ENCODE results near the gene NCAM1. TPM values are rescaled to one million over a fixed set of nuclear protein-coding genes. Genes with fewer than 3 reads are reported as not detected.

The NCAM1 gene
- total RNA-seq, 1 donor from 2014 or later, result 76.7 TPM

- TF ChIP-seq CTCF (conservative IDR thresholded peaks at IDR 0.05), result no peak
- Mint-ChIP-seq H3K4me1 (no peaks in the 10 kb centered on the region), H3K4me3 (no peak overlapping the region), H3K27ac (ENCODE audit: unreplicated experiment) (no peak overlapping the region), H3K9me3 (no peaks in the 10 kb centered on the region), H3K27me3 (ENCODE audit: low read depth) (no peaks in the 10 kb centered on the region), H3K36me3 (ENCODE audit: low read depth) (peaks cover 3% of the 10 kb centered on the region)
- DNase-seq (ENCODE audit: low read depth, low spot score), result no peak
Measured at GRCh38 chr11:113075586-113076095, 114.4 kb downstream of the NCAM1 start.

GRCh38 chr11:113077379-113077778 lies 116.2 kb downstream of the NCAM1 start:
- no peaks in the 10 kb centered on the region for H3K27me3 Mint-ChIP-seq (ENCODE audit: low read depth)
- peaks cover 6% of the 10 kb centered on the region for H3K4me1 Mint-ChIP-seq

GRCh38 chr11:113082341-113082955 lies 121.2 kb downstream of the NCAM1 start:
- H3K27ac Mint-ChIP-seq (ENCODE audit: unreplicated experiment), result peak overlapping the region; percentile 32
- no peaks in the 10 kb centered on the region for H3K9me3 Mint-ChIP-seq
- H3K4me1 Mint-ChIP-seq, result peaks cover 35% of the 10 kb centered on the region
- no peaks in the 10 kb centered on the region for H3K27me3 Mint-ChIP-seq (ENCODE audit: low read depth)
- H3K36me3 Mint-ChIP-seq (ENCODE audit: low read depth), result peaks cover 3% of the 10 kb centered on the region
- DNase-seq (ENCODE audit: low read depth, low spot score), result no peak
- TF ChIP-seq CTCF (conservative IDR thresholded peaks at IDR 0.05), result no peak
- peak overlapping the region; percentile 40 for H3K4me3 Mint-ChIP-seq

More at GRCh38 chr11:113077379-113077778, 116.2 kb downstream of the NCAM1 start:
- H3K36me3 Mint-ChIP-seq (ENCODE audit: low read depth), result peaks cover 3% of the 10 kb centered on the region
- no peak for DNase-seq (ENCODE audit: low read depth, low spot score)
- no peak for TF ChIP-seq CTCF (conservative IDR thresholded peaks at IDR 0.05)
- no peak overlapping the region for H3K27ac Mint-ChIP-seq (ENCODE audit: unreplicated experiment)
- H3K9me3 Mint-ChIP-seq, result no peaks in the 10 kb centered on the region
- H3K4me3 Mint-ChIP-seq, result no peak overlapping the region

GRCh38 chr11:113083571-113083970 lies 122.4 kb downstream of the NCAM1 start:
- Mint-ChIP-seq H3K27ac (ENCODE audit: unreplicated experiment) (peak overlapping the region; percentile 52), H3K4me3 (no peak overlapping the region), H3K4me1 (peaks cover 41% of the 10 kb centered on the region), H3K9me3 (no peaks in the 10 kb centered on the region), H3K36me3 (ENCODE audit: low read depth) (no peaks in the 10 kb centered on the region), H3K27me3 (ENCODE audit: low read depth) (no peaks in the 10 kb centered on the region)
- DNase-seq (ENCODE audit: low read depth, low spot score), result no peak
- no peak for TF ChIP-seq CTCF (conservative IDR thresholded peaks at IDR 0.05)

GRCh38 chr11:113084297-113084696 lies 123.1 kb downstream of the NCAM1 start:
- no peak overlapping the region for H3K4me3 Mint-ChIP-seq
- H3K27me3 Mint-ChIP-seq (ENCODE audit: low read depth), result no peaks in the 10 kb centered on the region
- H3K36me3 Mint-ChIP-seq (ENCODE audit: low read depth), result no peaks in the 10 kb centered on the region
- peaks cover 41% of the 10 kb centered on the region for H3K4me1 Mint-ChIP-seq
- DNase-seq (ENCODE audit: low read depth, low spot score), result no peak
- no peak overlapping the region for H3K27ac Mint-ChIP-seq (ENCODE audit: unreplicated experiment)
- TF ChIP-seq CTCF (conservative IDR thresholded peaks at IDR 0.05), result no peak
- no peaks in the 10 kb centered on the region for H3K9me3 Mint-ChIP-seq

Measured in neural crest cell (in vitro differentiated cells).